KOPT-K1 (cell line): ENCODE results near the gene SLC9A7.

Experiments
- H3K27ac ChIP-seq: fragments of 200-600 bp; sonication (generic); 2 replicates; pipeline ENCODE4 v1.5.1; 2016; ENCODE audit warnings: antibody characterized with exemption, mild to moderate bottlenecking, low read depth, low read length; ENCODE audit not compliant: poor library complexity, severe bottlenecking
- H3K36me3 ChIP-seq: fragments of 200-600 bp; sonication (generic); 2 replicates; pipeline ENCODE4 v1.5.1; 2017; ENCODE audit warnings: antibody characterized with exemption, mild to moderate bottlenecking, low read length, moderate library complexity; ENCODE audit not compliant: insufficient read depth
- H3K9me3 ChIP-seq: fragments of 200-600 bp; sonication (generic); 2 replicates; pipeline ENCODE4 v1.5.1; 2017; ENCODE audit warnings: antibody characterized with exemption, low read length, mild to moderate bottlenecking; ENCODE audit not compliant: insufficient read depth, poor library complexity, severe bottlenecking

SLC9A7 gene

DNA sequence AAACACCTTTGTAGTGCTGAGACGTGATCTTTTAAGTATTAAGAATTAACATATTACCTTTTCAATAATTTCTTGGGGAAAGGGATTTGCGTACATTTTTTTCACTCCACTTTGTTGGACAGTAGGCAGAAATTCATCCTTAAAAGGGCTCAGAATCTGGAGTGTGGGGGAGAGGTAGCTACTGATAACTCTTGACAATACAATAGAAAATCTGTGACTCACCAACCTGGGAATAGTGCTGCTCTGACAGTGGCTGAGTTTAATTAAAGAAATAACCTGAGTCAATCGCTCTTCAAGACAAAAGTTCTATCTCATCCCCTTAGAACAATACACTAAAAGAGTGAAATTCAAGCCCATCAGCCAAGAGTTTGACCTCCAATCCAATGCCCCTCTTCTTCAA lies 60.2 kb downstream of the SLC9A7 start:
- Histone ChIP-seq H3K9me3 (no peaks in the 10 kb centered on the region), H3K36me3 (no peaks in the 10 kb centered on the region), H3K27ac (no peak overlapping the region)

DNA sequence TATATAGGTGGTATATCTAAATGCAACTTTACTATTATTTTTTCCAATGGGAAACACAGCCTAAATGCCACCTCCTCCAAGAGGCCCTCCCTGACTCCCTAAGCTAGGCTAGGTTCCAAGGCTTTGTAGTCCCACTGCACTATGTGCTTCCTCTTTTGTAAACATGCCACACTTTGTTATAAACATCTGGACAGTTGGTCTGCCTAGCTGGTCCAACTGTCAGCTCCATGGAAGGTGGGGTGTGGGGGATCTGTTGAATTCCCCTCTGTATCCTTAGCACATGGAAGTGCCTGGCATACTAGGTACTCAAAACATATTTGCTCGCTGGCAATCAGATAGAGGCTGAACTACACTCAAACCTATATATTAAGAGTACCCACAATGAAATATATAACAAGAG lies 63.4 kb downstream of the SLC9A7 start:
- Histone ChIP-seq H3K9me3 (no peaks in the 10 kb centered on the region), H3K36me3 (no peaks in the 10 kb centered on the region), H3K27ac (no peak overlapping the region)

DNA sequence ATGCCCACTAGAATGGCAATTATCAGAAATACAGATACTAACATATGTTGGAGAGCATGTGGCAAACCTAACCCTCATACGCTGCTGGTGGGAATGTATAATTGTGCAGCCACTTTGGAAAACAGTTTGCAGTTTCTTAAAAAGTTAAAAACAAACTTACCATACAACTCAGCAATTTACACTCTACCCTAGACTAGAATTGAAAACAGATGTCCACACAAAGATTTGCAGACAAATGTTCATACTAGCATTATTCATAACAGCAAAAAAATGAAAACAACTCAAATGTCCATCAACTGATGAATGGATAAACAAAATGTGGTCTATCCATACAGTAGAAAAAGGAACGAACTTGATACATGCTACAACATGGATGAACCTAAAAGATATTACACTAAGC lies 64.4 kb downstream of the SLC9A7 start:
- no peaks in the 10 kb centered on the region for H3K36me3 ChIP-seq
- no peak overlapping the region for H3K27ac ChIP-seq
- H3K9me3 ChIP-seq: no peaks in the 10 kb centered on the region

DNA sequence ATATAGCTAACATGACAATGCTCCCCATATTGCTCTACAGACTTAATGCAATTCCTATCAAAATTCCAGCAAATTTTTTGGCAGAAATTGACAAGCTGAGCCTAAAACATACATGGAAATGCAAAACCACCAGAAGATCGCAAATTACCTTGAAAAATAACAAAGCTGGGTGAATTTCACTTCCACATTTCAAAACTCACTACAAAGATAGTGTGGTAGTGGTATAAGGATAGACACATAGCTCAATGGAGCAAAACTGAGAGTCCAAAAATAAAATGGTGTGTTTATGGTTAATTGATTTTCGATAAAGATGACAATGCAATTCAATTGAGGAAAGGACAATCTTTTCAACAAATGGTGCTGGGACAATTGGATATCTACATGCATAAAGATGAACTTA lies 65.8 kb downstream of the SLC9A7 start:
- Histone ChIP-seq H3K27ac (no peak overlapping the region), H3K36me3 (no peaks in the 10 kb centered on the region), H3K9me3 (no peaks in the 10 kb centered on the region)

DNA sequence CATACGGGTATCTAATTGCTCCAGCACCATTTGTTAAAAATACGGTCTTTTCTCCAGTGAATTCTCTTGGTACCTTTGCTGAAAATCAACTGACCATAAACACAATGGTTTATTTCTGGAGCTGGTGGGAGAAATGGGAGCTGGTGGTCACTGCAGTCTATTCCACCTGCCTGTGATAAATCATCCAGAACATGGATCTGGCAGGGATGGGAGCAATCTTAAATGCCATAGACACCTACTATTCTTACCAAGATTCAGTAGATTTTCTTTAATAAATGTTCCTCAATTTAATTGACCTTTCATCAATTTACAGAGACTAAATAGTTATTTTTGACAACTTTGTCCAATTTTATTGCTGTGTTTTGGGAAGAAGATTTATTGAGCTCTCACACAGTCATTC lies 68.1 kb downstream of the SLC9A7 start:
- H3K27ac ChIP-seq: no peak overlapping the region
- no peaks in the 10 kb centered on the region for H3K9me3 ChIP-seq
- no peaks in the 10 kb centered on the region for H3K36me3 ChIP-seq

DNA sequence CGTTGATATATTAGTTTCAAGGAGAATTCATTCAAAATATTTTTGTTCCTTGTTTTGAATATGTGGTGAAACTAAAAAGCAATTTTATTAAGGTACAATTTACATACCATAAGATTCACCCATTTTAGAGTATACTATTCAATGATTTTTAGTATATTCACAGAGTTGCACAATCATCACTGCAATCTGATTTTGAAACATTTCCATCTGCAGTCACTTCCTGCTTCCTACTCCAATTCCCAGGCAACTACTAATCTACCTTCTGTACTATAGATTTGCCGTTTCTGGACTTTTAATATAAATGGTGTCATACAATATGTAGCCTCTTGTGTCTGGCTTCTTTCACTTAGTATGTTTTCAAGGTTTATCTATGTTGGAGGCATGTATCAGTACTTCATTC lies 71.3 kb downstream of the SLC9A7 start:
- no peak overlapping the region for H3K27ac ChIP-seq

DNA sequence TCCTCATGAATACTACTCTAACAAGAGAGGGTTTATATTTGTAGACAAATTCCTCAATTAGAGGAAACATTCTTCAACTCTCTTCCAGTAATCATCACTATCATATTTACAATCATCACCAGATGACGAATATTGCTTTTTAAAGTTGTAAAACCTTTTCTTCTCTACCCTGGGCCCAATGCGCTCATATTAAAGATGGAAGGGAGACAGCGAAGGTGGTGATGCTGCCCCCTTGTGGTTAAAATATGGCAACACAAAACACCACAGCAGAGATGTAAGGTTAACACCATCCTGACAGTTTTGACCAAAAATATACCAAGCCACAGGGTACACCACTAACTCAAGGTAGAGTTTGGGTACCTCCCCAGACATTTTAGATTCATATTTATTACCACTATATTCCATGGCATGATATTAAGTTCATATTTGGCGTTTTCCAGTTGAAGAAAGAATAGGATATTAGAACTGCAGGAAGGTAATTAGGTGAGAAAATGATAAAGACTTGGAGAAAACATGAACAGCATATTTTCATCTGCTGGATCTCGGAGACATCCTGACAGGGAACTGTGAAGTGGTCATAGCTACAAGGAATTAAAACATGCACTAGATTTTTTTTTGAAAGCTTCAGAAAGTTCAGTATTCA lies 72.8 kb downstream of the SLC9A7 start:
- Histone ChIP-seq H3K36me3 (no peaks in the 10 kb centered on the region), H3K27ac (no peak overlapping the region), H3K9me3 (no peaks in the 10 kb centered on the region)

More for the DNA sequence above, 71.3 kb downstream of the SLC9A7 start:
- Histone ChIP-seq H3K9me3 (no peaks in the 10 kb centered on the region), H3K36me3 (no peaks in the 10 kb centered on the region)

DNA sequence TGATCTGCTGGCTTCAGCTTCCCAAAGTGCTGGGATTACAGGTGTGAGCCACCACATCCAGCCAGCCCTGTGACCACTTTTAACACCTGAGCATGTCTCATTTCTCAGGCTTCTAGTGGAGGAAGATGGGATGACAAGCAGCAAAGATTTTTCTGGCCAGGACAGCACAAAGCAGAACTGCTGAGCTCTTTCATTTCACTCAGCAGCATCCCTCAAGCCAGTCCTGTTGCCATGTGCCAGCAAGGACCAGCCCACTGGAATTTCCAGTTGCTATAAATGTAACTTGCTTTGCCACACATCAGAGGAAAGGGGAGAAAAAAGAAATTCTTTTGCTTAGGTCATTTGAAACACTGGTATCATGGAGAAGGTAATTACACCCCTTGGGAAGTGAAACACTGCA lies 75.9 kb downstream of the SLC9A7 start:
- no peaks in the 10 kb centered on the region for H3K9me3 ChIP-seq

DNA sequence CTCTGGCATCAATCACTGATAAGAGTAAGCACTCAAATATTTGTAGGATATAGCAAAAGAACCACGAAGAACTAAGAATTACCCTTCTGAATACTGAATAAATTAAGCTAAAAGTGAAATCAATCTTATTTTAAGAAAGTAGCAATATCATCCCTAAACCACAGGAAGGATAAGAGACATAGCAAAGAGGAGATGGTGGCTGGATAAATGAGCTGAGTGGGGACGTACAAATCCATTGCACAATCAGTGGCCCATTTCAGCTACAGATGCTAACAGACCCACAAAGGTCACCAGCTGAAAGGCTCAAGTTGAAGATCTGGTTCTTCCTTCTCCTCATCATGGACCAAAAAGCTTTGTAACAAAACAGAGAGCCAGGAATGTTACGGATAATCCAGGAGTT lies 77.1 kb downstream of the SLC9A7 start:
- H3K36me3 ChIP-seq: no peaks in the 10 kb centered on the region
- no peak overlapping the region for H3K27ac ChIP-seq

More for the DNA sequence above, 75.9 kb downstream of the SLC9A7 start:
- Histone ChIP-seq H3K36me3 (no peaks in the 10 kb centered on the region), H3K27ac (no peak overlapping the region)

DNA sequence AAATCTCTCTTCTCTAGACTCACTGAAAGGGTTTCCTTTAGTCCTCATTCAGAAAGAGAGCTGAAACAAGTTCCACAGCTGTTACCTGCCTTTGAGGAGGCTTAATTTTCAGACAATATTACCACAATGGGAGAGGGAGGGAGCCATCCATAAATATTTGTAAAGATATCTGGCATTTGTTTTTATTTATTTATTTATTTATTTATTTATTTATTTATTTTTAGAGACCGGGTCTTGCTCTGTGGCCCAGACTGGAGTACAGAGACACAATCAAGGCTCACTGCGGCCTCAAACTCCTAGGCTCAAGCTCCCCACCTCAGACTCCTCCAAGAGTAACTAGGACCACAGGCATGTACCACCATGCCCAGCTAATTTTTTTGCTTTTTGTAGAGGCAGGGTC lies 80.7 kb downstream of the SLC9A7 start:
- H3K36me3 ChIP-seq: no peaks in the 10 kb centered on the region
- no peak overlapping the region for H3K27ac ChIP-seq
- no peaks in the 10 kb centered on the region for H3K9me3 ChIP-seq

More for the DNA sequence above, 77.1 kb downstream of the SLC9A7 start:
- H3K9me3 ChIP-seq: no peaks in the 10 kb centered on the region

DNA sequence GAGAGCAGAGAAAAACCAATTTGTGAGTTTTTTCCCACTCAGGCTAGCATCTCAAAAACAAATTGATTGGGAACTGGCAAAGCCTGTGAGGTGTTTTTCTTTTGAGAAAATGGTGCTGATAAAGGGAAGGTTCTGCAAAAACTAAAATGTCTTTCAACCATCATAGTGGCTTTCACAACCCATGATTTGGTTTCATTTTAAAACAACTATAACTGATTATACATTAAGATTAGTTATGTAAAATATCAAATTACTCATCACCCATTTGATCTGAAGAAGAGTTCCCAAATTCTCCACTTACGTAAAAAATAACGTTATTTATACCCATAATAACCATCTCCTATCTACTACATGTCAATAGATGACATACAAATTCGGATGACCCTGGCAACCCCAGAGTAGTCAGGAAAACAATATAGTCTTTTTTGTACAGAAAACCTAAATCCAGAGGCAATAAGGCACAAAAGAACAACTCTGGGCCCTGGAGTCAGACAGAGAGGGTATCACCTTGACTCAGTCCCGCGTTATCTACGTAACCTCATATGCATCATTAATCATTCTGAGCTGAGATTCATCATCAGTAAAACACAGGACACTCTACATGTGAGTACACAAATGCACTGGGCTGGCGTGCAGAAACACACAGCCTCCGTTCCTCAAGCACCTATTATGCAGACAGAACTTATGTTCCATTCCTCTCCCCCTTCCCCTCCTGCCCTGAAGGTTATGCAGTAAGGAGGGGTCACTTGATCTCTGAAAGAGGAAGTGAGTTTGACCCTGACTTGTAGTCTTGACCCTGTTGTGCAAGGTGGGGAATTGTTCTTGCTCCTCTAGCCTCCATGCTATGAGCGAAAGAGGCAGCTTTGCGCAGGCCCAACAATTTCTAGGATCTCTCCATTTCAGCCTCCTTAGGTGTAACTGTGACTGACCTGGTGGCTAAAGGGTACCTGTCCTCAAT lies 82.2 kb downstream of the SLC9A7 start:
- H3K27ac ChIP-seq: no peak overlapping the region
- no peaks in the 10 kb centered on the region for H3K36me3 ChIP-seq
- no peaks in the 10 kb centered on the region for H3K9me3 ChIP-seq

DNA sequence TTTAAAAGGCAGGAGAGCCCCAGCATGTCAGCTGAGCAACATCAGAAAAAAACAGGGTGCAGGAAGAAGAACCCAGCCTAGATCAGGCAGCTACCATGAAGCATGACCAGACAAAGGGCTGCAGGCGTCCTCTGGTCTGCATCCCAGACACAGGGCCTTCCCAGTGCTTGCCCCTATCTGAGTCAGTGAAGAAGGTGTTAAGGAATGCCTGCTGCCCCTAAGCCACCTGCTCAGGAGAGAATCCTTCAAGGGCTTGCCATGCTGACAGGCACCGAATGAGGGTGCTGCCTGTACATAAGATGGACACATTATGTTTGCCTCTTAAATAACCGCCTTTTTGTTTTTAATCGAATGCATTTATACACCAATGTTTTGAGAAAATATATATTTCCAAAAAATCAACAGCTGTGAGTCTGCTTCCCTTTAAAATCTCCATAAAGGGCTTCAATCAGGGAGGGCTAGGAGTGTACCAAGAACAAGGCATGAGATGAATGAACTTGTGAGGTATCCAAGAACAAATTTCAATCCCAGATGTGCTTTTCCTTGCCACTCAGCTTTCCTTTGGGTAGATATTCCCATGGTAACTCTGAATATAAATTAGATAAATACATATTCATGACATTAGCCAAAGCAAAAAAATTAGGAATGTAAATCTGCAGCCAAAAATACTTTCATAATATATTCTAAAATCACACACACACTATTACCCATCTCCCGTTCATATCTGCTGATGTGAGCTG lies 85.1 kb downstream of the SLC9A7 start:
- no peaks in the 10 kb centered on the region for H3K9me3 ChIP-seq
- H3K36me3 ChIP-seq: no peaks in the 10 kb centered on the region
- H3K27ac ChIP-seq: no peak overlapping the region

DNA sequence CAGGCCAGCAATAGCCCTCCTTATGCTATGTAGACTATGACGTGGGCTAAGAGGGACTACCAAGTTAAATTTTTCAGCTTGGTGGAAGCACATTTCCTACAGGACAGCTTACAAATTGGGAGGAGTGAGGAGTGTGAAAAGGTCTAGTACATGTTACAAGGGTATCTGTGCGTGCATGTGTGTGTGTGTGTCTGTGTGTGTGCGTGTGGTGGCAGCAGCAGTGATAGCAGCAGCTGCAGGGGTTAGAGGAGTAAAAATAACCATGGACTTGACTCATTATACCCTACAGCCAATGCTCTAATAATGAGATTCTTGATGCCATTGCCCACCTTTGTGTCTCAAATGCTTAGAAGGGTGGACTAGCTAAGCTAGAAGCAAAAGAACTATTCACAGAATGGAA lies 88.6 kb downstream of the SLC9A7 start:
- no peaks in the 10 kb centered on the region for H3K36me3 ChIP-seq
- H3K9me3 ChIP-seq: no peaks in the 10 kb centered on the region
- no peak overlapping the region for H3K27ac ChIP-seq

DNA sequence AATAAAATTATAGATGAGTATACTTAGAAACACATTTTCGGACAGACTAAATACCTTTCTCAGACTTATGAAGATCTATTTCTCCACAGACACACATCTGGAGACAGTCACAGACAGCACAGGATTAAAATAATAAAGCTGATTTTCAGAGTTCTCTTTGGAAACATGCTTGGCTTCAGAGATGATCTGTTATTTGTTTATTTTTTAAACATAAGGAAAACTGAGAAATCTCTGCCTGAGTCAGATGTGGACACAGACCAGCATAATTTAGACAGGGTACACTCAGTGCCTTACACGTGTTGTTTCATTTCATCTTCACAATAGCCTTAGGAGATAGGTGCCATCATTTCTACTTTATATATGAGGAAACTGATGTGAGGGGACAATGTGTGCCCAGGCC lies 92.1 kb downstream of the SLC9A7 start:
- Histone ChIP-seq H3K27ac (no peak overlapping the region), H3K9me3 (no peaks in the 10 kb centered on the region), H3K36me3 (no peaks in the 10 kb centered on the region)
